PC-3 (cell line): Measurements from ENCODE around the gene XK. TPM values are rescaled to one million over a fixed set of nuclear protein-coding genes. Genes with fewer than 3 reads are reported as not detected.

ENCODE experiments used
- ATAC-seq: fragments of 200-7000 bp; cut with Tn5 transposase; 2 replicates; pipeline ENCODE4 v1.9.1; 2020; ENCODE audit warnings: mild to moderate bottlenecking, moderate library complexity
- BruUV-seq: library from RNA; stranded (reverse); fragments of 400-500 nt; replicated peaks from 2 replicates; lab custom pipeline; 2021; lab: Mats Ljungman, UMichigan
- CTCF ChIA-PET: fragments of 300-600 bp; sonication (Branson Sonifier 250); formaldehyde crosslinking; loops from one replicate; lab custom pipeline; 2022; ENCODE audit warnings: antibody characterized with exemption; lab: Charles Lee
- POLR2A ChIA-PET: fragments of 300-600 bp; sonication (Branson Sonifier 250); formaldehyde crosslinking; loops from one replicate; lab custom pipeline; 2022; ENCODE audit warnings: antibody characterized with exemption; ENCODE audit not compliant: unreplicated experiment; lab: Charles Lee
- DNase-seq: peaks from one replicate; pipeline ENCODE4 v3.0.0-alpha.2; 2015
- H2AFZ ChIP-seq: fragments of 300-600 bp; sonication (generic); 2 replicates; pipeline ENCODE4 v1.6.0; 2016; ENCODE audit warnings: antibody characterized with exemption, low read length
- H3F3A ChIP-seq: fragments of 300-600 bp; sonication (generic); one replicate; pipeline ENCODE4 v1.6.0; 2017; ENCODE audit warnings: antibody characterized with exemption, low read length, control low read depth, mild to moderate bottlenecking; ENCODE audit not compliant: unreplicated experiment
- H3K27ac ChIP-seq: fragments of 300-600 bp; sonication (generic); 2 replicates; pipeline ENCODE4 v1.5.1; 2016; ENCODE audit warnings: mild to moderate bottlenecking, low read length
- H3K27me3 ChIP-seq: fragments of 300-600 bp; sonication (generic); 2 replicates; pipeline ENCODE4 v1.6.1; 2016; ENCODE audit warnings: low read length, mixed read lengths
- H3K36me3 ChIP-seq: fragments of 300-600 bp; sonication (generic); 2 replicates; pipeline ENCODE4 v1.6.1; 2016; ENCODE audit warnings: low read depth, mixed run types, low read length, mixed read lengths
- H3K4me1 ChIP-seq: fragments of 300-600 bp; sonication (generic); 2 replicates; pipeline ENCODE4 v1.5.1; 2016; ENCODE audit warnings: low read length; ENCODE audit not compliant: insufficient read depth
- H3K4me2 ChIP-seq: fragments of 300-600 bp; sonication (generic); 2 replicates; pipeline ENCODE4 v1.6.0; 2016; ENCODE audit warnings: low read length
- H3K4me3 ChIP-seq: fragments of 300-600 bp; sonication (generic); 2 replicates; pipeline ENCODE4 v1.5.1; 2016; ENCODE audit warnings: mild to moderate bottlenecking, low read length, mixed read lengths
- H3K79me2 ChIP-seq: fragments of 300-600 bp; sonication (generic); 2 replicates; pipeline ENCODE4 v1.6.1; 2017; ENCODE audit warnings: low read length, mixed read lengths
- H3K9ac ChIP-seq: fragments of 300-600 bp; sonication (generic); 2 replicates; pipeline ENCODE4 v1.6.0; 2016; ENCODE audit warnings: mild to moderate bottlenecking, low read length
- H3K9me2 ChIP-seq: fragments of 300-600 bp; sonication (generic); replicated peaks from 2 replicates; pipeline ENCODE4 v1.6.1; 2016; ENCODE audit warnings: mixed run types, low read length, mixed read lengths
- H3K9me3 ChIP-seq: fragments of 300-600 bp; sonication (generic); 2 replicates; pipeline ENCODE4 v1.6.1; 2016; ENCODE audit warnings: low read length, mixed read lengths
- H4K20me1 ChIP-seq: fragments of 300-600 bp; sonication (generic); 2 replicates; pipeline ENCODE4 v1.6.1; 2016; ENCODE audit warnings: low read length, mixed read lengths
- CTCF ChIP-seq: fragments of 300-600 bp; sonication (generic); conservative IDR thresholded peaks from 2 replicates; pipeline ENCODE4 v1.5.1; 2017; ENCODE audit warnings: antibody characterized with exemption, low read depth, mild to moderate bottlenecking, low read length
- EZH2 ChIP-seq: fragments of 300-600 bp; sonication (generic); IDR thresholded peaks from one replicate; pipeline ENCODE4 v1.6.1; 2017; ENCODE audit warnings: antibody characterized with exemption, mild to moderate bottlenecking, low read length; ENCODE audit not compliant: unreplicated experiment
- EZH2phosphoT487 ChIP-seq: fragments of 300-600 bp; sonication (generic); IDR thresholded peaks from 2 replicates; pipeline ENCODE4 v1.6.1; 2018; ENCODE audit warnings: mild to moderate bottlenecking, antibody characterized with exemption, low read length, borderline replicate concordance
- intact Hi-C: fragments of 100-400 bp; cut with micrococcal nuclease; formaldehyde crosslinking; loops from 2 replicates; pipeline ENCODE4 v1.9.0; 2023
- total RNA-seq: library from RNA; depleted of rRNA; stranded (reverse); fragments of >200 nt; gene quantifications from 2 replicates; pipeline ENCODE4 v1.2.3, GENCODE V29; 2014

XK gene
- total RNA-seq, 1 experiment from 2014 or later, result 8.0 TPM

GRCh38 chrX:37746951-37747350 lies 61.4 kb downstream of the XK start:
- Histone ChIP-seq H3K4me1 (peaks cover 17% of the 10 kb centered on the region), H3K9ac (no peak overlapping the region), H3K79me2 (no peaks in the 10 kb centered on the region), H4K20me1 (no peaks in the 10 kb centered on the region), H3K9me3 (no peaks in the 10 kb centered on the region), H3K4me2 (peak overlapping the region; percentile 29; the same call in 1 of the 2 replicates), H3F3A (no peaks in the 10 kb centered on the region), H2AFZ (no peak overlapping the region), H3K4me3 (no peak overlapping the region), H3K36me3 (no peaks in the 10 kb centered on the region), H3K9me2 (no peaks in the 10 kb centered on the region), H3K27me3 (no peaks in the 10 kb centered on the region), H3K27ac (no peak overlapping the region)
- ChIA-PET CTCF (interaction anchor here (0.6 kb wide), 1 partner anchor 78 kb away, joined by 3 read pairs; no protein-coding TSS in a partner anchor), POLR2A (no interaction called here)
- DNase-seq, result no peak
- TF ChIP-seq EZH2 (no peak), EZH2phosphoT487 (no peak), CTCF (no peak)
- no TSS peak for BruUV-seq
- intact Hi-C loops, result no loop called here
- no peak for ATAC-seq

GRCh38 chrX:37752281-37752680 lies 66.7 kb downstream of the XK start:
- no TSS peak for BruUV-seq
- Histone ChIP-seq H3K4me3 (no peak overlapping the region), H3K27me3 (no peaks in the 10 kb centered on the region), H3K9ac (no peak overlapping the region), H3K27ac (no peak overlapping the region), H3K9me2 (no peaks in the 10 kb centered on the region), H3K36me3 (no peaks in the 10 kb centered on the region), H4K20me1 (no peaks in the 10 kb centered on the region), H3K9me3 (no peaks in the 10 kb centered on the region), H3K4me1 (no peaks in the 10 kb centered on the region), H2AFZ (no peak overlapping the region), H3K4me2 (no peak overlapping the region), H3K79me2 (no peaks in the 10 kb centered on the region), H3F3A (no peaks in the 10 kb centered on the region)
- ChIA-PET POLR2A (no interaction called here), CTCF (no interaction called here)
- no peak for ATAC-seq
- no peak for DNase-seq
- intact Hi-C loops, result no loop called here
- TF ChIP-seq EZH2, result no peak
- no peak for TF ChIP-seq CTCF
- TF ChIP-seq EZH2phosphoT487, result no peak

GRCh38 chrX:37752936-37753335 lies 67.3 kb downstream of the XK start:
- ATAC-seq (no peak), DNase-seq (no peak)
- H3K79me2 ChIP-seq, result no peaks in the 10 kb centered on the region
- no peaks in the 10 kb centered on the region for H3K27me3 ChIP-seq
- H3K9me2 ChIP-seq, result no peaks in the 10 kb centered on the region
- no peak overlapping the region for H3K9ac ChIP-seq
- no peak overlapping the region for H3K27ac ChIP-seq
- no peaks in the 10 kb centered on the region for H3K36me3 ChIP-seq
- H3K4me3 ChIP-seq, result no peak overlapping the region
- no peaks in the 10 kb centered on the region for H3F3A ChIP-seq
- H3K4me1 ChIP-seq, result no peaks in the 10 kb centered on the region
- H4K20me1 ChIP-seq, result no peaks in the 10 kb centered on the region
- no peak overlapping the region for H3K4me2 ChIP-seq
- no peaks in the 10 kb centered on the region for H3K9me3 ChIP-seq
- ChIA-PET POLR2A (no interaction called here), CTCF (no interaction called here)
- no peak overlapping the region for H2AFZ ChIP-seq
- no TSS peak for BruUV-seq
- TF ChIP-seq EZH2 (no peak), CTCF (no peak), EZH2phosphoT487 (no peak)
- intact Hi-C loops, result no loop called here
